Gastroesophageal sphincter (tissue), 3 donors: Measurements from ENCODE around the gene PARM1.

ENCODE experiments used
- EP300 ChIP-seq: sonication (generic); formaldehyde crosslinking; IDR thresholded peaks from one replicate; pipeline ENCODE4 v1.6.1; 2017; ENCODE audit warnings: antibody characterized with exemption, mild to moderate bottlenecking
- POLR2AphosphoS5 ChIP-seq: sonication (generic); formaldehyde crosslinking; IDR thresholded peaks from one replicate; pipeline ENCODE4 v1.6.1; 2017; ENCODE audit warnings: antibody characterized with exemption
- TF ChIP-seq, protein P1 (sequence below), 4 experiments: fragments of 200-600 bp in 2 of 4; fragments of 450-650 bp in 2 of 4; sonication (generic) in 1 of 4; IDR thresholded peaks; one replicate each; pipeline ENCODE4 v1.5.1; 2017 to 2019; ENCODE audit warnings: antibody characterized with exemption in 4 of 4, mild to moderate bottlenecking in 2 of 4, moderate library complexity in 2 of 4

DNA sequence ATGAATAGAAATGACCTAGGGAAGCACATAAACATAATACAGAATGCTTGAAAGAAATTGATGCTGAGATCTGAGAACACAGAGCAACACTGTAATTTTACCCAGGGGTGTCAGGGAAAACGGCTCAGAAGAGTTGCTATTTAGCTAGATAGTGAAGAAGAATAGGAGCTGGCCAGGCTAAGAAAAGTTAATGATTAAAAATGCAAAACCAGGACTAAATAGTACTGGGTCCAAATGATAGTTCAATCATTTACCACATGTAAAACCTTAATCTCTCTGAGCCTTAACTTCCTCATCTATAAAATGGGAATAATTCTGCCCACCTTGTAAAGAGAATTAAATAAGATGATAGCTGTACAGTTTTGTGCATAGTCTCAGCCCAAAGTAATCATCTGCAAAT is 97.1 kb downstream of the PARM1 start:
- TF ChIP-seq, protein P1, sequence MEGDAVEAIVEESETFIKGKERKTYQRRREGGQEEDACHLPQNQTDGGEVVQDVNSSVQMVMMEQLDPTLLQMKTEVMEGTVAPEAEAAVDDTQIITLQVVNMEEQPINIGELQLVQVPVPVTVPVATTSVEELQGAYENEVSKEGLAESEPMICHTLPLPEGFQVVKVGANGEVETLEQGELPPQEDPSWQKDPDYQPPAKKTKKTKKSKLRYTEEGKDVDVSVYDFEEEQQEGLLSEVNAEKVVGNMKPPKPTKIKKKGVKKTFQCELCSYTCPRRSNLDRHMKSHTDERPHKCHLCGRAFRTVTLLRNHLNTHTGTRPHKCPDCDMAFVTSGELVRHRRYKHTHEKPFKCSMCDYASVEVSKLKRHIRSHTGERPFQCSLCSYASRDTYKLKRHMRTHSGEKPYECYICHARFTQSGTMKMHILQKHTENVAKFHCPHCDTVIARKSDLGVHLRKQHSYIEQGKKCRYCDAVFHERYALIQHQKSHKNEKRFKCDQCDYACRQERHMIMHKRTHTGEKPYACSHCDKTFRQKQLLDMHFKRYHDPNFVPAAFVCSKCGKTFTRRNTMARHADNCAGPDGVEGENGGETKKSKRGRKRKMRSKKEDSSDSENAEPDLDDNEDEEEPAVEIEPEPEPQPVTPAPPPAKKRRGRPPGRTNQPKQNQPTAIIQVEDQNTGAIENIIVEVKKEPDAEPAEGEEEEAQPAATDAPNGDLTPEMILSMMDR (IDR thresholded peaks at IDR 0.05): no peak
- no peak for TF ChIP-seq POLR2AphosphoS5
- TF ChIP-seq EP300: no peak
